Measurements from ENCODE around the gene RPS21.

RPS21 gene

DNA sequence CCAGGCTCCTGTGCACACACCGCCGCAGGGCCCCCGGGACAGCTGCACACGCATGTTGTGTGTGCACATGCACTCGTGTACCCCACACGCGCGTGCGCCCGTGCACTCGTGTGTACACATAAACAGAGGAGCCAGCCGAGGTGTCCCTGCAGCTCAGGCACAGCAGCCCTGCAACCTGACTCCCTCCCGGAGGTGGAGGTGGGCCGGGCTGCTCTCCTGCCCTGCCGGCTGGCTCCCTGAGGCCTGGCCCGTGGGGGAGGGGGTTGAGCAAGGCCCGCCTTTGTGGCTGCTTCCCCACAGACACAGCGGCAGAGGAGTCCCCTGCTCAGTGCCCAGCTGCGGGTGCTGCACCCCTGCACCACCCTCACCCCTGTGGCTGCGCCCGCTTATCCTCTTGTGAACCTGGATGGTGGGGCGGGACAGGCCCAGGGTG lies 39.8 kb downstream of the RPS21 start:
- no peak for DNase-seq (ENCODE audit: low read depth in 2 of 2)

DNA sequence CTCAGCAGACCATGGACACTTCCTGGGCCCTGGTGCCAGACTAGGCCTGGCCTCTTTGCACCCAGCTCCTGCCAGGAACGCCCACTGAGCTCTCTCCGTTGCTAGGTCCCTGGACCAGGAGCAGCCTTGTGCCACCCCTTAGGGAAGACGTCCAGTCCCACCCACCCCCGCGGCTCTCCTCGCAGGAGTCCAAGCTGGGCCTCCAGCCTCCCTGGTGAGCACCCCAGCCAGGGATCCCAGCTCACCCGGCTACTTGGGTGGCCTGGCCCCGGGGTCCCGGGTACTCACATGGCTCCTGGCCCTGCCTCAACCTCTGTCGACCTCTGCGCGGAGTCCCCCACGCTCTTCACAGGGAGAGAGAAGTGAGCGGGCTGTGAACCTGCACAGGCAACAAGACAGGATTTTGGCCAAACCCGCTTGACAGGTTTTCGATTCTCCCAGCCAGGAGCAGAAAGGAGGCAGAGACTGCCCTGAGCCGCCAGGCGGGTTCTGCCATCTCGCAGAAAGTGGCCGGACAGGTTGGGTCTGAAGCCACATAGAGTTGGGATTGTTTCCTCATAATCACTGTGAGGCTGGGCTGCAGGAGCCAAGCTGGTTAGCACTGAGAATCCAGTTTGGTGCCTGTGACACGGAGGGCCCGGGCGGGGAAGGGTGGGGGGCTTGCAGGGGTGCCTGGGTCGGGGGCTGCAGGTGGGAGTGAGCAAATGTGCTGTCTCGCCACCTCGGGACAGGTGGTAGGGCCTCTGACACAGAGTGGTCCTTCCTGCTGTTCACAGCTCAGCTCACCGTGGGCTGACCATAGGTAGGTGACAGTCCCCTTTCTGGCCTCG lies 40.5 kb downstream of the RPS21 start, which contains the start of gene RBBP8NL:
RBBP8NL (minus strand) TSS at position 368 of the 830 bp plus-strand sequence. CDS start 7,892 bp downstream, outside the sequence.
- DNase-seq (ENCODE audit: low read depth in 2 of 2), result no peak

DNA sequence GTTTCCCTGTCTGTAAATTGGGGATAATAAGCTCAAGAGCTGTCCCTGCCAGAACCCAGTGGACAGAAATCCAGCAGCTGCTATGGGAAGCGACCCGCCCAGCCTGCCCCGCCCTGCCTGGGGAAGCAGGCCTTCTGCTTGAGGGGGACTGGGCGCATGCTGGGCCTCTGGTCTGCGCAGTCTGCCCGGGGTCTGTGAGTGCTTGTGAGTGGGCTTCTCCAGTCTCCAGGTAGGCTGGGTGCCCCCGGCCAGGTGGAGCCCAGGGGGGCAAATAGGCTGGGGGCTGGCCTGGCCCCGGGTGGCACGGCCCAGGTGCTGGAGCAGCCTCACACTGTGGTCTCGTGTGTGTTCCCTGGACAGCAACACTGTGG lies 41.1 kb downstream of the RPS21 start:
- no peak for DNase-seq (ENCODE audit: low read depth in 2 of 2)

DNA sequence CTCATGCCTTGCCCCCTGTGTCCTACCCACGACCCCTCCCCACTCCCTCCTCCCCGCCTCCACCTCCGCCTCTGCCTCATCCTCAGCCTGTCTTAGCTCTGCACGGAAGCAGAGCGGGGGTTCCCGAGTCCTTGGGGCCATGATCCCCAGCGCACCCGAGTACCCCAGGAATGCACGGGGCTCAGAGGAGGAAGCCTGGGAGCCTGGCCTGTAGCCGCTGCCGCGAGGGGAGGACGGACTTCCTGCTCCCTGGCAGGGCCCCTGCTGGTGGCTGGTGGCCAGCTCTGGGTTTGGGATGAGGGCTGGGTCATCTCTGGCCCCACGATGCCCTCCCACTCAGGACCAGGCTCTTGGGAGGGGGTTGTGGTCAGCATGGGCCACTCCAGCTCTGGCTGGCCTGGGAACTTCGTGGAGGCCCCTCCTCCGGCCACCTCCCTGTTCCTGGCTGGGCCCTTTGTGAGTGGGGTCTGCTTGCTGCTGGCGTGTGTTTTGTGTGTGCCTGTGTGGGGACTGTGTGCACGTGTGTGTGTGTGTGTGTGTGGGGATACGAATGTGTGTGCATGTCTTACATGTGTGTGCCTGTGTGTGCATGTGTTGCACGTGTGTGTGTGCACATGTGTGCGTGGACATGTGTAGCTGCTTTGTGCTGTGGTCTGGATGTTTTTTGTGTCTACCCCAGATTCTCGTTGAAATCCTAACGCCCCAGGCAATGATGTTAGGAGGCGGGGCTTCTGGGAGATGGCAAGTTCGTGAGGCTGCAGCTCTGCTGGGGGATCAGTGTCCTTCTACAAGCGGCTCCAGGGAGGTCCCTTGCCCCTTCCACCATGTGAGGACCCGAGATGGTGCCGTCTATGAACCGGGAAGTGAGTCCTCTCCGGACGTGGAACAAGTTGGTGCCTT lies 41.7 kb downstream of the RPS21 start:
- DNase-seq (ENCODE audit: low read depth in 2 of 2), result no peak

DNA sequence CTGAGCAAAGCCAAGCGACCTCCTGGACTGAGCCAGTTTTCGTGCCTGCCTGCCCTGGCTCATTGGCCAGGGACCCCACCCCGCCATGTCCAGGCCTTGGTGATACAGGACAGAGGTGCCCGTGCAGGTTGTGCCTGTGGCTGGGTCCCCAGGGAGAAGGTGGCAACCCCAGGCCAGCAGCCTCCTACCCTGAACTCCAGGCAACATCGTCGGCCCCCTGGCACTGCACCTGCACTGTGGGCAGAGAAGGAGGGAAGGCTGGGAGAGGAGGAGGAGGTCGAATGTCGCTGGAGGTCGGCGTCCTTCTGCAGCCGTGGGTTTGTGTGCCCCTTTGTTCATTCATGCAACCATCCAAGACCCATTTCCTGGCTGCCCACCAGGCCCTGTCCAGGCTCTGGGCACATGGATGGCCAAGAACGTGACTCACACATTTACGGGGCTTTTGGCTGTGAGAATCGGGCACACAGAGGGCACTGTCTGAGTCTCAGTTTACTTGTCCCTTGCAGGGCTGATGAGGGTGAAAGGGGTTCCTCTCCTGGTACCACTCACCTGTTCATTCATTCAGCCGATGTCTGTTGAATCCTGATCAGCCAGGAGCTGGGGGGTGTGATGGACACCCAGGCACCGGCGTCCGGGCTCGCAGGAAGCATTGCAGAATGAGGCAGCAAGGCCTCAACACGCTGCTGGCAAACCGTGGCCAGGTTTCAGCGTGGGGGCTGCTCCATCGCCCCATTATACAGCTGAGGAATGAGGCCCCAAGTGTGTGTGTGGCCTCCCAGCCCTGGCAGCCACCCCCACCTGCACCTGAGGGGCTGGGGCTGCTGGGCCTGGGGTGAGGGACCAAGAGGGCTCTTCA lies 42.8 kb downstream of the RPS21 start:
- DNase-seq (ENCODE audit: low read depth in 2 of 2), result no peak

DNA sequence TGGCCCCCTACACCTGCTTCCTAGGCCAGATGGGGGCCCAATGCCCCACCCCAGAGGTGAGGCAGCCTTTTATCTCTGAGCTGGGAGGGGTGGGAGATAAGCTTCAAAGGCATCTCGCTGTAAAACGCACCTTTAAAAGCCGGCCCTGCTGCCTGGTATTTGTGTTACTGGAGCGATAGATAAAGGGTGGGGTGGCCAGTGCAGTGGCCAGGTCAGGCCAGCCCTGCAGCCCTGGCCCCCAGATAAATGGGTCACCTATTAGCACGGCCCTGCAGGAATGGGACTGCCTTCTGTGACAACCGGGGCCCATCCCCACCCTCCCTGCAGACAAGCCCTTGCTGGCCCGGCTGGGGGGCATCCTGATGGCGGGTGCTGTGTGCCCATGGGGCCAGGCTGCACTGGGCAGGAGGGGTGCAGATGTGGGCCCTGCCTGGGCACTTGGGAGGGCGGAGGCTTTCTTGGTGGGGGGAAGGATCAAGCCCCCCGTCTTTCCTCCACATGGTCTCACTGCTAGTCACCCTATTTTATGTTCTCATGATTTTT lies 43.5 kb downstream of the RPS21 start:
- no peak for DNase-seq (ENCODE audit: low read depth in 2 of 2)

DNA sequence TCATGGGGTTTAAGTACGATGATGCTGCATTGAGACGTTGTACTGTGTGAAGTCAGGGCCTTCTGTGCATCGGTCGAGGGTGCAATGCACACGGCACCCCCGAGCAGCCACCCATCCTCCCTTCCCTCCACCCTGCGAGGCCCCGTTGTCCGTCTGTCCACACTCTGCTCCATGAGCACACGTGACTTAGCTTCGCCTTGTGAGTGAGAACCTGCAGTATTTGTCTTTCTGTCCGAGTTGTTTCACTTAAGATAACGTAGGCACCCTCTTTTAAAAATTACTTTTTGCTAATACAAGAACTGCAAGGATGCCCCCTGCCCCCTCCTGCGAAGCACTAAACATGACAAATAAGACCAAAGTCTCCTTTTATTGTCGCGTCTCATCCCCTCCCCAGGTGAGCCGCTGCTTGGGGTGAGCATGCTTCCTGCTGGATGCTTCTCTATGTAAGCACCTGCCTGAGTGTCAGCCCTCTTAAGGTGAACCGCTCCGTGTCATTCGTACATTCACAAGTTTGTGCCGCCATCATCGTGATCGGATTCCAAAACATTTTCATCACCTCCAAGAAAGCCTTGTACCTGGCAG lies 44.1 kb downstream of the RPS21 start:
- DNase-seq (ENCODE audit: low read depth in 2 of 2), result no peak

DNA sequence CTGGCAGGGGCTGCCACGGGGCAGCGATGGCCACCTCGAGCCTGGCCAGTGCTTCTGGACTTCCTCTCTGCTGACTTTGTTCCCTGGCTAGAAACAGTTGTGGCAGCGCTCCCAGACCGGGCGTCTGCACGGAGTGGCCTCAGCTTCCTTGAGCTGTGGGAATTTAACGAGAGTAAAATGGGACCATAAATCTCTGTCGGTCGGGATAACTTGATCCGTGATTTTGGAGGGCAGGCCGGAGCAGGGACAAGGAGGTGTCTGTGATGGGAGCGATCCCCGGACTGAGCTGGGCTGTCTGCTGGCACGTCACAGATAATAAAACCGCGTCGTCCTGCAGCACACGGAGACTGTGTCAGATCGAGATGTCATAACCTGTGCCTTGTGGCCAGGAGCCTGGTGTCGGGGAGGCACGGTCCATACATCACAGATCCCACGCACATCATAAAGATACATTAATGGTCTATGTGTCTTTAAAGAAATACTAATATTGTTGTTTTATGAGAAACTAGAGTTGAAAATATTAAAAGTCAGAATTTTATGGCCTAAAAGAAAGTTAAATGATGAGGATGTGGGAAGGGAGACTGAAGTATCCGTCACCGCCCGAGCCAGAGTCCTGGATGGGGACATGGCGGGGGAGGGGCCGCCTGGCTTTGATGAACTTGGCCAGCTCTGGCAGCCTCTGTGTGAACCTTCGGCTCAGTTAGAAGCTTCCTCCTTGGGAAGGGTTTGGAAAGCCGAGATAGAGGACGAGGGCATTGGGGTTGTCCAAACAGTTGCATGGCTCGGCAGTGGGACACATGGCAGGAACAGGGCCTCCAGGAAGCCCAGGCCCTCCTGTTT lies 47.0 kb downstream of the RPS21 start:
- DNase-seq (ENCODE audit: low read depth in 2 of 2), result no peak

DNA sequence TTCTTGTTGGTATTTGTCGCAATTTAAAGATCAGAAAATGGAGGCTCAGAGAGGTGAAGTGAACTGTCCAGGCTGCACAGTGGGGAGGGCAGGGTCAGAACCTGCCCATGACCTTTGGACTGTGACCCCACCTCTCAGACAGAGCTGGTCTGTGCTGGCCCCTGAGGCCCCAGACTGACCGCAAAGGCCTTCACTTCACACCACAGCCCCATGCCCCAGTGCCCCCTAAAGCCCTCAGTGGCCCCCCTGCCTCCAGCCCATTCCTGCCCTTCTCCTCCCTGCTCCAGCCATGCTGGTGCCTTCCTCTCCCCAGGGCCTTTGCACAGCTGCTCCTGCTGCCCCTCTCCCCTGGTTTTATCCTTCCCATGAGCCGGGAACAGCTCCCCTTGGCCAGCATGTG lies 49.8 kb downstream of the RPS21 start:
- no peak for DNase-seq (ENCODE audit: low read depth in 2 of 2)

DNA sequence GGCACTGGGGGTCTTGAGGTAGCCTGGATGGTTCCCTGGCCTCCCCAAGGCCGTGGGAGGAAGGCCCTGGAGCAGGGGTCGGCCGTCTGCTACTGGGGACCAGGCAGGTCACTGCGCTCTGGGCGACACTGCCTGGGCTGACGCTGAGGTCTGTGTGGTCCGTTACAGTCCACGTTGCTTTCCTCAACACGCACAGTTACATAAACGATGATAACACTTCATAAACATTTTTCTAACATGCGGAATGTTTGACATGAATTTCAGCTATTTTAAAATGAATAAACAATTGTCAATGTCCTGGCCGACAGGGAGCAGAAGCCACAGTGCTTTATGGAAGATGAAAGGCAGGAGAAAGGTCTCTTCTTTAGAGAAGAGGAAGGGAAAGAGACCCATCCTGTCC lies 50.6 kb downstream of the RPS21 start:
- no peak for DNase-seq (ENCODE audit: low read depth in 2 of 2)

DNA sequence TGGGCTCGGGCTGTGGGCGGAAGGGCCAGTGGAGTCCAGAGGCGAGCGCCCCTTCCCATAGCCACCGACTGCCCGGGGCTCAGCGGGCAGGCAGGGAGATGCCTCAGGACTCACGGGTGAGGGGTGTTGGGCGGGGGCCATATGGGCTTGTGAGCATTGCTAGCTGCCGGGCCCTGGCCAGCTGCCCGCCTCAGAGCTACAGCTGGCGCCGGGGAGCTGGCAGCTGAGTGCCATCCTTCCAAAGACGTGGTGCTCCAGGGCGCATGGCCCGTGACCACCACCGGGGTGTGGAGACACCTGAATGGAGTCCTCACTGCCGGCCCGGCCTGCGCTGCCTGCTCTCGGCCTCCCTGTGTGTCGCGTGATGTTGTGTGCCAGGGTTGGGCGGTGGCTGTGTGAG lies 51.0 kb downstream of the RPS21 start:
- no peak for DNase-seq (ENCODE audit: low read depth in 2 of 2)

Data from activated CD8-positive, alpha-beta memory T cell treated with anti-CD3 and anti-CD28 coated beads for 4 hours (primary cell).